MM.1S (cell line): ENCODE measurements around the gene RABGAP1L.

Source experiments
- DNase-seq: peaks from one replicate; pipeline ENCODE4 v3.0.0-alpha.2; 2015
- H2AFZ ChIP-seq: fragments of 300-600 bp; sonication (generic); 2 replicates; pipeline ENCODE4 v1.6.0; 2016; ENCODE audit warnings: antibody characterized with exemption, low read length
- H3F3A ChIP-seq: fragments of 300-600 bp; sonication (generic); 2 replicates; pipeline ENCODE4 v1.6.1; 2016; ENCODE audit warnings: mild to moderate bottlenecking, antibody characterized with exemption, low read length, moderate library complexity, mixed read lengths; ENCODE audit not compliant: insufficient read depth
- H3K27ac ChIP-seq: fragments of 300-600 bp; sonication (generic); 2 replicates; pipeline ENCODE4 v1.5.1; 2016; ENCODE audit warnings: mild to moderate bottlenecking, low read length
- H3K27me3 ChIP-seq: fragments of 300-600 bp; sonication (generic); replicated peaks from 2 replicates; pipeline ENCODE4 v1.6.0; 2016; ENCODE audit warnings: low read length; ENCODE audit not compliant: insufficient read depth
- H3K36me3 ChIP-seq: fragments of 300-600 bp; sonication (generic); replicated peaks from 2 replicates; pipeline ENCODE4 v1.6.1; 2016; ENCODE audit warnings: mild to moderate bottlenecking, low read length, mixed read lengths; ENCODE audit not compliant: insufficient read depth
- H3K4me1 ChIP-seq: fragments of 300-600 bp; sonication (generic); 2 replicates; pipeline ENCODE4 v1.6.1; 2016; ENCODE audit warnings: low read length, mixed read lengths
- H3K4me2 ChIP-seq: fragments of 300-600 bp; sonication (generic); 2 replicates; pipeline ENCODE4 v1.6.0; 2016; ENCODE audit warnings: low read depth, low read length
- H3K4me3 ChIP-seq: fragments of 300-600 bp; sonication (generic); 2 replicates; pipeline ENCODE4 v1.5.1; 2016; ENCODE audit warnings: low read length, mixed read lengths
- H3K79me2 ChIP-seq: fragments of 300-600 bp; sonication (generic); 2 replicates; pipeline ENCODE4 v1.6.1; 2016; ENCODE audit warnings: mixed run types, low read length, mixed read lengths
- H3K9ac ChIP-seq: fragments of 300-600 bp; sonication (generic); 2 replicates; pipeline ENCODE4 v1.6.1; 2016; ENCODE audit warnings: low read length, mixed read lengths
- H3K9me2 ChIP-seq: fragments of 300-600 bp; sonication (generic); replicated peaks from 2 replicates; pipeline ENCODE4 v1.6.1; 2016; ENCODE audit warnings: mild to moderate bottlenecking, low read length, mixed read lengths; ENCODE audit not compliant: insufficient read depth
- H3K9me3 ChIP-seq: fragments of 300-600 bp; sonication (generic); replicated peaks from 2 replicates; pipeline ENCODE4 v1.6.1; 2016; ENCODE audit warnings: mild to moderate bottlenecking, low read length, mixed read lengths; ENCODE audit not compliant: insufficient read depth
- H4K20me1 ChIP-seq: fragments of 300-600 bp; sonication (generic); 2 replicates; pipeline ENCODE4 v1.6.1; 2016; ENCODE audit warnings: mild to moderate bottlenecking, low read length, moderate library complexity, mixed read lengths; ENCODE audit not compliant: insufficient read depth
- EZH2 ChIP-seq: fragments of 300-600 bp; sonication (generic); optimal IDR thresholded peaks from 2 replicates; pipeline ENCODE3; 2017; ENCODE audit warnings: low read depth, mild to moderate bottlenecking, antibody characterized with exemption, low read length, mixed read lengths
- EZH2phosphoT487 ChIP-seq: fragments of 300-600 bp; sonication (generic); IDR thresholded peaks from 2 replicates; pipeline ENCODE4 v1.6.1; 2018; ENCODE audit warnings: antibody characterized with exemption, low read length
- TF ChIP-seq, protein P1 (sequence below): fragments of 300-600 bp; sonication (generic); IDR thresholded peaks from 2 replicates; pipeline ENCODE4 v1.5.1; 2016; ENCODE audit warnings: antibody characterized with exemption, low read length, mixed read lengths

The RABGAP1L gene

DNA sequence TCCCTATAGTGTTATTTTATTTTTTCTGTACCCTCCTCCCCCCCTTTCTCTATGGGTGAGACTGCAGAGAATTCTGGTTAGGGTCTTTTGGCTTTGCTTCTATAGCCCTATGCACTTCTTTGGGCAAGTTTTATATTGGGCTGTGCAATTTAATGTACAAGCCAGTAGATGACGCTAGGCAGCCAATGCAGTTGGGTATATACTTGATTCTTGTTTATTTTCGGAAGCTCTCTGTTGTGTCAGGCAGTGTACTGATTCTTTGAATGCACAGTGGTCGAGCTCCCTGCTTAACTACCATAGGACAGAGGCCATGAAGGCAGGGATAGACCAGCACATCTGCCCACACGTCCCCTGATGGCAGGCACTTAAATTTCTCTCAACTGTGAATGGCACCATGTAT lies 254.3 kb downstream of the RABGAP1L start:
- Histone ChIP-seq H3K4me1 (no peaks in the 10 kb centered on the region), H2AFZ (no peak overlapping the region), H3K79me2 (no peaks in the 10 kb centered on the region), H3K4me2 (no peak overlapping the region), H4K20me1 (no peaks in the 10 kb centered on the region), H3K27me3 (no peaks in the 10 kb centered on the region), H3K9me2 (no peaks in the 10 kb centered on the region), H3K9ac (no peak overlapping the region), H3K36me3 (no peaks in the 10 kb centered on the region), H3K27ac (no peak overlapping the region), H3F3A (no peaks in the 10 kb centered on the region), H3K4me3 (no peak overlapping the region), H3K9me3 (no peaks in the 10 kb centered on the region)
- no peak for DNase-seq
- TF ChIP-seq, protein P1, sequence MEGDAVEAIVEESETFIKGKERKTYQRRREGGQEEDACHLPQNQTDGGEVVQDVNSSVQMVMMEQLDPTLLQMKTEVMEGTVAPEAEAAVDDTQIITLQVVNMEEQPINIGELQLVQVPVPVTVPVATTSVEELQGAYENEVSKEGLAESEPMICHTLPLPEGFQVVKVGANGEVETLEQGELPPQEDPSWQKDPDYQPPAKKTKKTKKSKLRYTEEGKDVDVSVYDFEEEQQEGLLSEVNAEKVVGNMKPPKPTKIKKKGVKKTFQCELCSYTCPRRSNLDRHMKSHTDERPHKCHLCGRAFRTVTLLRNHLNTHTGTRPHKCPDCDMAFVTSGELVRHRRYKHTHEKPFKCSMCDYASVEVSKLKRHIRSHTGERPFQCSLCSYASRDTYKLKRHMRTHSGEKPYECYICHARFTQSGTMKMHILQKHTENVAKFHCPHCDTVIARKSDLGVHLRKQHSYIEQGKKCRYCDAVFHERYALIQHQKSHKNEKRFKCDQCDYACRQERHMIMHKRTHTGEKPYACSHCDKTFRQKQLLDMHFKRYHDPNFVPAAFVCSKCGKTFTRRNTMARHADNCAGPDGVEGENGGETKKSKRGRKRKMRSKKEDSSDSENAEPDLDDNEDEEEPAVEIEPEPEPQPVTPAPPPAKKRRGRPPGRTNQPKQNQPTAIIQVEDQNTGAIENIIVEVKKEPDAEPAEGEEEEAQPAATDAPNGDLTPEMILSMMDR = no peak
- TF ChIP-seq EZH2 = no peak
- no peak for TF ChIP-seq EZH2phosphoT487

DNA sequence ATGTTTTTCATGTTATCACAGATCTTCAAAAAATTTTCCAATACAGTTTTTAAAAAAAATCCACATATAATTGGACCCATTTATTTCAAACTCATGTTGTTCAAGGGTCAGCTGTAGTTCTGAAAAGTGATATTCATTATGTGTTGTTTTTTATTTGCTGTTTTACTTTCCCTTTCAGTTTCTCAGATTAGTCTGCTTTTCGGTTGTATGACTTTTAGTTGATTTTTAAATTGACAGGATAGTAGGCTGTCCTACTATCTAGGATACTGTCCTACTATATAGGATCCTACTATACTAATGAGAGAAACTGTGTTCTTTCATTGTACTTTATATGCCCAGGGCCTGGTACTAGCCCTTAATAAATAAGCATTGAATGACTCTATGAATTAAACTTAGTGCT lies 254.9 kb downstream of the RABGAP1L start:
- no peak overlapping the region for H2AFZ ChIP-seq
- peak; percentile 25 for DNase-seq

DNA sequence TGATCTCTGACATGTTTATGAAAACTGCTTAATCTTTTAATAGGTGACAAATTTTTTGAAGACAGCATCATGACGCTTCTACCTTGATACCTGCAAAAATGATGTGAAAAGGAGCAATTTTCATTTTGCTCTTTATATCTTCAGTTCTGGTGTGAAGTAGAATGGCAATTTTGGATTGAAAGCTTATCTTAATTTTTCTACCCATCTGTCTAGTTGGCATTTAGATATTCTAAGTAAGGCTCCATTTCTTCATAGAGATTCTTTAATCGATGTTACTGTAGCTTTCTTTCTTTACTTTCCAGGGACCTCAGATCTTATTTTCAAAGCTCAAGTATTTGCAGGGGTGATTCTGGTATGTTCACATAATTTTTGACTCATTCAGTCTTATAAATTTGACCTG lies 256.2 kb downstream of the RABGAP1L start:
- Histone ChIP-seq H3K9me3 (no peaks in the 10 kb centered on the region), H3F3A (no peaks in the 10 kb centered on the region), H3K4me3 (no peak overlapping the region), H3K9me2 (no peaks in the 10 kb centered on the region), H3K36me3 (no peaks in the 10 kb centered on the region), H3K27me3 (no peaks in the 10 kb centered on the region), H3K4me2 (no peak overlapping the region), H4K20me1 (no peaks in the 10 kb centered on the region), H3K27ac (no peak overlapping the region), H3K9ac (no peak overlapping the region), H2AFZ (no peak overlapping the region), H3K79me2 (no peaks in the 10 kb centered on the region), H3K4me1 (no peaks in the 10 kb centered on the region)
- no peak for TF ChIP-seq EZH2
- no peak for TF ChIP-seq EZH2phosphoT487
- TF ChIP-seq, protein P1 = no peak
- DNase-seq = no peak

More for the DNA sequence above, 254.9 kb downstream of the RABGAP1L start:
- H3K27me3 ChIP-seq = no peaks in the 10 kb centered on the region
- TF ChIP-seq EZH2 = no peak
- TF ChIP-seq, protein P1 = no peak
- no peak for TF ChIP-seq EZH2phosphoT487
- no peak overlapping the region for H3K27ac ChIP-seq
- no peaks in the 10 kb centered on the region for H3K36me3 ChIP-seq
- H3K4me3 ChIP-seq = no peak overlapping the region
- no peaks in the 10 kb centered on the region for H3F3A ChIP-seq
- H3K79me2 ChIP-seq = no peaks in the 10 kb centered on the region
- H3K4me1 ChIP-seq = no peaks in the 10 kb centered on the region
- H3K9me3 ChIP-seq = no peaks in the 10 kb centered on the region
- H3K4me2 ChIP-seq = peak overlapping the region; percentile 15; the same call in 1 of the 2 replicates
- no peaks in the 10 kb centered on the region for H3K9me2 ChIP-seq
- no peak overlapping the region for H3K9ac ChIP-seq
- no peaks in the 10 kb centered on the region for H4K20me1 ChIP-seq
